Measurements from ENCODE around the gene ATXN10. TPM values are rescaled to one million over a fixed set of nuclear protein-coding genes. Genes with fewer than 3 reads are reported as not detected.

The ATXN10 gene
- total and polyA plus RNA-seq, 2 of the 8 experiments (the other 6 are each of a cell fraction or from before 2014, with no cell fraction given): 134 to 210 TPM

DNA sequence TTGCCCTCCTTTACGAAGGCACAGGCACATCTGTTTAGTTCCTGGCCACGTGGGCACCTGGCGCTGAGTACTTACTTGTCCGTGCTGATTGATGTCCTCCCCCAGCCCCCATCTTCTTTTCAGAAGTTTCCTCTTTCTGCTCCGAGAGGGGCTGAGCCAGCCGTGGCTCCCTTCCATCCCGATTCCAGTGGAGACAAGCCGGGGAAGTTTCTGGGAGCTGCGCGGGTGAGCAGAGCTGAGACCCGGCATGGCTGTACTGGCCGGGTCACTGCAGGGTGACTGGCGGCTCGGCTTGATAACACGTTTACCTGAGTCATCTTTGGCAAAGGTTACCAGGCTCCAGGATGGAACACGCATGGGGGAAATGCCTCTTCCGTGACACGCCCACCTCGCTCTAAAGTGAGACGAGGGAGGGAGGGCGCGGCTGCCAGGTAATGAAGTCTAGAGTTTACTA lies 45.4 kb upstream of the ATXN10 start (continued):
- TF ChIP-seq ASH2L (IDR thresholded peaks at IDR 0.05; ENCODE audit: low read length) (no peak), PHF8 (conservative IDR thresholded peaks at IDR 0.05; ENCODE audit: low read depth, low read length) (no peak), CHD2 (IDR thresholded peaks at IDR 0.05; ENCODE audit: low read length) (no peak), E2F6 (IDR thresholded peaks at IDR 0.05) (no peak), ATF2 (IDR thresholded peaks at IDR 0.05; ENCODE audit: low read length) (no peak)

All from H1 (cell line).